ENCODE results near the gene RELB. TPM values are rescaled to one million over a fixed set of nuclear protein-coding genes. Genes with fewer than 3 reads are reported as not detected.

RELB gene
- total and polyA plus RNA-seq, 2 donors (not counting 3 experiments of a cell fraction or from before 2014, with no cell fraction given): 13.2 to 14.4 TPM

- Histone ChIP-seq H3K4me2 (ENCODE audit: insufficient read depth, low read length) (no peak overlapping the region), H3K27me3 (ENCODE audit: control insufficient read depth in 2 of 2, insufficient read depth in 2 of 2, low read length in 2 of 2) (no peaks in the 10 kb centered on the region), H3K9me3 (replicated peaks; ENCODE audit: control insufficient read depth, insufficient read depth, low read length) (no peaks in the 10 kb centered on the region), H3K36me3 (ENCODE audit: control insufficient read depth in 2 of 2, extremely low read depth in 1 of 2, insufficient read depth in 2 of 2, low read length in 2 of 2) (peaks cover 0 to 19% of the 10 kb centered on the region in 2 experiments), H3K79me2 (ENCODE audit: control insufficient read depth, insufficient read depth, low read length) (no peaks in the 10 kb centered on the region), H3K9ac (replicated peaks; ENCODE audit: extremely low read depth, insufficient read depth, low read length) (no peak overlapping the region), H3K4me1 (ENCODE audit: control insufficient read depth, extremely low read depth, insufficient read depth, low read length) (no peaks in the 10 kb centered on the region), H4K20me1 (replicated peaks; ENCODE audit: control insufficient read depth, extremely low read depth, insufficient read depth, low read length) (no peaks in the 10 kb centered on the region), H3K9me1 (replicated peaks; ENCODE audit: control insufficient read depth, extremely low read depth, insufficient read depth, low read length) (no peaks in the 10 kb centered on the region), H3K4me3 (replicated peaks in 1 of 3; ENCODE audit: insufficient read depth in 1 of 3, low read depth in 1 of 3, low read length in 3 of 3) (no peak overlapping the region), H2AFZ (ENCODE audit: low read depth, low read length) (no peak overlapping the region), H3K27ac (ENCODE audit: insufficient read depth, low read depth, low read length) (no peak overlapping the region)
- dilution Hi-C loops (cut with MboI; ENCODE audit: extremely low pct_ligation_motif_present, low sequenced_read_pairs) (no loop called here), intact Hi-C loops (cut with micrococcal nuclease) (no loop called here)
- ChIA-PET POLR2A (no interaction called here), CTCF (no interaction called here)
- no peak for DNase-seq (ENCODE audit: low read depth, low spot score)
- no peak for FAIRE-seq
- BruUV-seq (replicated peaks): no TSS peak
- TF ChIP-seq EZH2 (IDR thresholded peaks at IDR 0.05; ENCODE audit: borderline replicate concordance, low read depth, low read length, severe bottlenecking) (no peak), GATA2 (IDR thresholded peaks at IDR 0.05; ENCODE audit: insufficient read depth, insufficient read length, low read depth, low read length) (no peak), CTCF (IDR thresholded peaks at IDR 0.05; ENCODE audit: extremely low read depth in 1 of 2, insufficient read depth in 1 of 2, low read depth in 1 of 2, low read length in 2 of 2) (no peak), MYC (IDR thresholded peaks at IDR 0.05; ENCODE audit: low read depth, low read length) (no peak), MAX (IDR thresholded peaks at IDR 0.05; ENCODE audit: insufficient read depth, insufficient read length) (no peak), POLR2AphosphoS5 (IDR thresholded peaks at IDR 0.05; ENCODE audit: insufficient read depth, low read depth, low read length) (no peak), FOS (IDR thresholded peaks at IDR 0.05; ENCODE audit: borderline replicate concordance, insufficient read depth, low read length) (no peak), POLR2A (IDR thresholded peaks at IDR 0.05; ENCODE audit: low read depth, low read length) (no peak)
Observed at GRCh38 chr19:45030825-45031224, 29.6 kb downstream of the RELB start.
